GM23338 (cell line): ENCODE data around the gene PITPNC1. TPM values are rescaled to one million over a fixed set of nuclear protein-coding genes. Genes with fewer than 3 reads are reported as not detected.

ENCODE experiments used
- ATAC-seq: fragments of 200-7000 bp; cut with Tn5 transposase; 3 replicates; pipeline ENCODE4 v1.9.1; 2020
- DNase-seq: peaks from one replicate; pipeline ENCODE4 v3.0.0-alpha.2; 2015; ENCODE audit warnings: low spot score
- H2AFZ ChIP-seq: fragments of 200-600 bp; sonication (generic); 2 replicates; pipeline ENCODE4 v1.8.0; 2016; ENCODE audit warnings: antibody characterized with exemption, mild to moderate bottlenecking, moderate library complexity
- H3F3A ChIP-seq: fragments of 200-600 bp; sonication (generic); replicated peaks from 2 replicates; pipeline ENCODE4 v1.8.0; 2017; ENCODE audit warnings: antibody characterized with exemption, mixed run types, low read depth
- H3K27ac ChIP-seq: fragments of 200-600 bp; sonication (generic); 2 replicates; pipeline ENCODE4 v1.6.1; 2016; ENCODE audit warnings: low read depth
- H3K27me3 ChIP-seq: fragments of 200-600 bp; sonication (generic); 2 replicates; pipeline ENCODE4 v1.8.0; 2016; ENCODE audit warnings: mild to moderate bottlenecking, mixed run types, moderate library complexity; ENCODE audit not compliant: insufficient read depth
- H3K36me3 ChIP-seq: fragments of 200-600 bp; sonication (generic); 2 replicates; pipeline ENCODE4 v1.8.0; 2016; ENCODE audit warnings: mild to moderate bottlenecking; ENCODE audit not compliant: insufficient read depth
- H3K4me1 ChIP-seq: fragments of 200-600 bp; sonication (generic); 2 replicates; pipeline ENCODE4 v1.8.0; 2016; ENCODE audit warnings: mild to moderate bottlenecking, moderate library complexity; ENCODE audit not compliant: insufficient read depth
- H3K4me2 ChIP-seq: fragments of 200-600 bp; sonication (generic); 2 replicates; pipeline ENCODE4 v1.7.1; 2017; ENCODE audit warnings: mixed run types
- H3K4me3 ChIP-seq: fragments of 200-600 bp; sonication (generic); 2 replicates; pipeline ENCODE4 v1.6.1; 2016; ENCODE audit warnings: mixed run types
- H3K79me2 ChIP-seq: fragments of 200-600 bp; sonication (generic); replicated peaks from 2 replicates; pipeline ENCODE4 v1.8.0; 2017; ENCODE audit warnings: mild to moderate bottlenecking; ENCODE audit not compliant: insufficient read depth
- H3K9me2 ChIP-seq: fragments of 200-600 bp; sonication (generic); 2 replicates; pipeline ENCODE4 v1.8.0; 2017; ENCODE audit not compliant: insufficient read depth
- H4K20me1 ChIP-seq: fragments of 200-600 bp; sonication (generic); replicated peaks from 2 replicates; pipeline ENCODE4 v1.8.0; 2017; ENCODE audit warnings: mild to moderate bottlenecking; ENCODE audit not compliant: insufficient read depth
- H3K27ac Mint-ChIP-seq: 2 replicates; pipeline ENCODE4 v1.8.0; 2020; ENCODE audit warnings: inconsistent platforms, mild to moderate bottlenecking, moderate library complexity, mixed read lengths
- H3K27me3 Mint-ChIP-seq: 3 replicates; pipeline ENCODE4 v1.8.0; 2022; ENCODE audit warnings: low read depth, mild to moderate bottlenecking, moderate library complexity, mixed read lengths, inconsistent platforms; ENCODE audit not compliant: insufficient read depth, poor library complexity
- H3K36me3 Mint-ChIP-seq: 3 replicates; pipeline ENCODE4 v1.8.0; 2021; ENCODE audit warnings: low read depth, mild to moderate bottlenecking, inconsistent platforms, moderate library complexity, mixed read lengths
- H3K4me1 Mint-ChIP-seq: 3 replicates; pipeline ENCODE4 v1.8.0; 2020; ENCODE audit warnings: mild to moderate bottlenecking, inconsistent platforms, mixed read lengths
- H3K4me3 Mint-ChIP-seq: 3 replicates; pipeline ENCODE4 v1.8.0; 2021; ENCODE audit warnings: moderate library complexity, mild to moderate bottlenecking, inconsistent platforms, mixed read lengths
- H3K9me3 Mint-ChIP-seq: 3 replicates; pipeline ENCODE4 v1.8.0; 2020; ENCODE audit warnings: moderate library complexity, mild to moderate bottlenecking, inconsistent platforms, mixed read lengths
- EZH2phosphoT487 ChIP-seq: fragments of 200-600 bp; sonication (generic); IDR thresholded peaks from one replicate; pipeline ENCODE4 v1.8.1; 2018; ENCODE audit warnings: antibody characterized with exemption; ENCODE audit not compliant: unreplicated experiment
- NANOG ChIP-seq: IDR thresholded peaks from 2 replicates; pipeline ENCODE4 v1.6.1; 2016; ENCODE audit warnings: antibody characterized with exemption, borderline replicate concordance
- POLR2AphosphoS5 ChIP-seq: IDR thresholded peaks from 2 replicates; pipeline ENCODE4 v1.6.1; 2016; ENCODE audit warnings: antibody characterized with exemption, low read depth
- STAT1 ChIP-seq: IDR thresholded peaks from one replicate; pipeline ENCODE4 v1.6.1; 2016; ENCODE audit warnings: antibody characterized with exemption; ENCODE audit not compliant: unreplicated experiment
- polyA plus RNA-seq: library from polyadenylated mRNA; unstranded; fragments of >200 nt; fragmentation: Nextera tagmentation; extraction: Ambion mirVana; gene quantifications from 2 replicates; pipeline ENCODE4 v1.2.1, GENCODE V29; 2016
- total RNA-seq: library from RNA; depleted of rRNA; stranded (reverse); fragments of >200 nt; shearing (Covaris generic); gene quantifications from 2 replicates; pipeline ENCODE4 v1.2.3, GENCODE V29; 2014
- TF ChIP-seq, protein P1 (sequence below): IDR thresholded peaks from one replicate; pipeline ENCODE4 v1.6.1; 2018; ENCODE audit warnings: antibody characterized with exemption; ENCODE audit not compliant: unreplicated experiment
- TF ChIP-seq, protein P2 (sequence below): IDR thresholded peaks from 2 replicates; pipeline ENCODE4 v1.6.1; 2016; ENCODE audit warnings: antibody characterized with exemption
- TF ChIP-seq, protein P3 (sequence below), 2 experiments: fragments of 200-600 bp in 1 of 2; sonication (generic) in 1 of 2; conservative IDR thresholded peaks; 2 replicates each; pipeline versions ENCODE4 v1.5.1 to v1.6.1; 2016 to 2017; ENCODE audit warnings: antibody characterized with exemption in 2 of 2, low read depth in 2 of 2, mild to moderate bottlenecking in 2 of 2, moderate library complexity in 1 of 2

The PITPNC1 gene
- total and polyA plus RNA-seq, 2 experiments from 2014 or later, result 23.0 to 32.6 TPM

DNA sequence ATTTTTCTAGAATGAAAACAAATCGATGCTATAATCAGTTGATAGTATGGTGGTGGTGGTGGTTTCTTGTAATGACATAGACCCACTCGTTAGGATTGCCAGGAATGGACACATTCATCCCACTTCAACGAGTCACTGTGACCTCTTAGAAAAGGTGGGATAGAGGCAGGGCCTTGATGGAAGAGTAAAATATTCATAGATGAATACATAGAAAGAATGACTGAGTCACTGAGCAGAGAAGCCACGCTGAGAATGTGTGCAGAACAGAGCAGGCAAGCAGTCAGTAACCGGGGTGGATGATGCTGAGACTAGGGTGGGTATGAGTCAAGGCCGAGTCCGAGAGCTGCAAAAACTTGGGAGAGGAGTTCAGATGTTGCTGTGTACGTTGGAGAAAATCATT lies 129.9 kb downstream of the PITPNC1 start:
- no peaks in the 10 kb centered on the region; the same call in 1 of the 2 replicates for H4K20me1 ChIP-seq
- ATAC-seq (no peak), DNase-seq (no peak)
- H3K36me3 ChIP-seq, result no peaks in the 10 kb centered on the region
- peaks cover 46% of the 10 kb centered on the region for H3K4me1 Mint-ChIP-seq
- H2AFZ ChIP-seq, result no peak overlapping the region
- H3K27me3 Mint-ChIP-seq, result peaks cover 13% of the 10 kb centered on the region
- H3K27ac Mint-ChIP-seq, result peak overlapping the region; percentile 14; the same call in 1 of the 2 replicates
- peaks cover 11% of the 10 kb centered on the region for H3K9me3 Mint-ChIP-seq
- TF ChIP-seq EZH2phosphoT487 (no peak), STAT1 (no peak), POLR2AphosphoS5 (no peak)
- TF ChIP-seq, protein P1, sequence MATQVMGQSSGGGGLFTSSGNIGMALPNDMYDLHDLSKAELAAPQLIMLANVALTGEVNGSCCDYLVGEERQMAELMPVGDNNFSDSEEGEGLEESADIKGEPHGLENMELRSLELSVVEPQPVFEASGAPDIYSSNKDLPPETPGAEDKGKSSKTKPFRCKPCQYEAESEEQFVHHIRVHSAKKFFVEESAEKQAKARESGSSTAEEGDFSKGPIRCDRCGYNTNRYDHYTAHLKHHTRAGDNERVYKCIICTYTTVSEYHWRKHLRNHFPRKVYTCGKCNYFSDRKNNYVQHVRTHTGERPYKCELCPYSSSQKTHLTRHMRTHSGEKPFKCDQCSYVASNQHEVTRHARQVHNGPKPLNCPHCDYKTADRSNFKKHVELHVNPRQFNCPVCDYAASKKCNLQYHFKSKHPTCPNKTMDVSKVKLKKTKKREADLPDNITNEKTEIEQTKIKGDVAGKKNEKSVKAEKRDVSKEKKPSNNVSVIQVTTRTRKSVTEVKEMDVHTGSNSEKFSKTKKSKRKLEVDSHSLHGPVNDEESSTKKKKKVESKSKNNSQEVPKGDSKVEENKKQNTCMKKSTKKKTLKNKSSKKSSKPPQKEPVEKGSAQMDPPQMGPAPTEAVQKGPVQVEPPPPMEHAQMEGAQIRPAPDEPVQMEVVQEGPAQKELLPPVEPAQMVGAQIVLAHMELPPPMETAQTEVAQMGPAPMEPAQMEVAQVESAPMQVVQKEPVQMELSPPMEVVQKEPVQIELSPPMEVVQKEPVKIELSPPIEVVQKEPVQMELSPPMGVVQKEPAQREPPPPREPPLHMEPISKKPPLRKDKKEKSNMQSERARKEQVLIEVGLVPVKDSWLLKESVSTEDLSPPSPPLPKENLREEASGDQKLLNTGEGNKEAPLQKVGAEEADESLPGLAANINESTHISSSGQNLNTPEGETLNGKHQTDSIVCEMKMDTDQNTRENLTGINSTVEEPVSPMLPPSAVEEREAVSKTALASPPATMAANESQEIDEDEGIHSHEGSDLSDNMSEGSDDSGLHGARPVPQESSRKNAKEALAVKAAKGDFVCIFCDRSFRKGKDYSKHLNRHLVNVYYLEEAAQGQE, result no peak
- TF ChIP-seq, protein P2, sequence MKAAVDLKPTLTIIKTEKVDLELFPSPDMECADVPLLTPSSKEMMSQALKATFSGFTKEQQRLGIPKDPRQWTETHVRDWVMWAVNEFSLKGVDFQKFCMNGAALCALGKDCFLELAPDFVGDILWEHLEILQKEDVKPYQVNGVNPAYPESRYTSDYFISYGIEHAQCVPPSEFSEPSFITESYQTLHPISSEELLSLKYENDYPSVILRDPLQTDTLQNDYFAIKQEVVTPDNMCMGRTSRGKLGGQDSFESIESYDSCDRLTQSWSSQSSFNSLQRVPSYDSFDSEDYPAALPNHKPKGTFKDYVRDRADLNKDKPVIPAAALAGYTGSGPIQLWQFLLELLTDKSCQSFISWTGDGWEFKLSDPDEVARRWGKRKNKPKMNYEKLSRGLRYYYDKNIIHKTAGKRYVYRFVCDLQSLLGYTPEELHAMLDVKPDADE, result no peak
- no peaks in the 10 kb centered on the region for H3F3A ChIP-seq
- peaks cover 4% of the 10 kb centered on the region; the same call in 1 of the 2 replicates for H3K9me2 ChIP-seq
- H3K4me3 ChIP-seq, result no peak overlapping the region
- peaks cover 15% of the 10 kb centered on the region for H3K36me3 Mint-ChIP-seq
- H3K27me3 ChIP-seq, result no peaks in the 10 kb centered on the region
- no peak overlapping the region for H3K4me3 Mint-ChIP-seq
- H3K4me1 ChIP-seq, result peaks cover 50% of the 10 kb centered on the region
- H3K27ac ChIP-seq, result no peak overlapping the region
- H3K4me2 ChIP-seq, result no peak overlapping the region
- H3K79me2 ChIP-seq, result peaks cover 95% of the 10 kb centered on the region

DNA sequence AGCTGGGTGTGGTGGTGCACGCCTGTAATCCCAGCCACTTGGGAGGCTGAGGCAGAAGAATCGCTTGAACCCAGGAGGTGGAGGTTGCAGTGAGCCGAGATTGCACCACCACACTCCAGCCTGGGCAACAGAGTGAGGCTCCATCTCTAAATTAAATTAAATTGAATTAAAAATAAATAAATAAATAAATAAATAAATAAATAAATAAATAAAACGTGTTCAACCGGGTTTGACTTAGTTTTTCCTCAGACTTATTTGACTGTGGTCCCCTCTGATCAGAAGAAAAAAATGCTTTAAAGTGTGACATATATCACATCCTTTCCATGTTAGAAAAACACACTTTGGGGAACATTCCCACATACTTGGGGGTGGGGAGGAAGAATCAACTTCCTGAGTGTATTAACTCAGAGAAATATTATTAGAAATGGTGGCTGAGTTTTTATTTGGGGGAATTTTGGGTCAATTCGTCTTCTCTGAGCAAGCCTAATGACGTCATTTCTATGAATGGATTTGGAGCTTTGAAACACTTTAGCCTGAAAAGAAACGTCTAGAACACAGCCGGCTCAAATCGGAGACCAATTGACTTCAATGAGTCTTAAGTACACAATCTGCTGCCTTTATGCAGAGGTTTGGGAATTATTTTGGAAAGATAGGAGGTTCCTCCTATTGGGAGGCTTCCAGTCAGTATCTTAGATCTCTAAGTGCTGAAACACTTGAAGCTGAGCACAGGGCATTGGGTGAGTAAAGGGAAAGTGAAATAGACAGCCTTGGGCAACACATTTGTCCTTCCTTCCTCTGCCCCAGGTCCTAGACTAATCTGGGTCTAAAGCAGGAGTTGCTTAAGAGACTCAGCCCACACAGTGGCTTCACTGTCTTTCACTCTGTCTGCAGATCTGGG lies 132.6 kb downstream of the PITPNC1 start:
- no peak overlapping the region for H3K4me3 ChIP-seq
- no peaks in the 10 kb centered on the region; the same call in 1 of the 2 replicates for H4K20me1 ChIP-seq
- no peak overlapping the region for H3K4me2 ChIP-seq
- peak overlapping the region; percentile 73 for H3K27ac ChIP-seq
- ATAC-seq (peak; percentile 26; the same call in 2 of the 3 replicates), DNase-seq (no peak)
- H3K79me2 ChIP-seq, result peaks cover 78% of the 10 kb centered on the region
- H3K4me1 ChIP-seq, result peaks cover 29% of the 10 kb centered on the region
- TF ChIP-seq NANOG, result no peak
- TF ChIP-seq, protein P3, sequence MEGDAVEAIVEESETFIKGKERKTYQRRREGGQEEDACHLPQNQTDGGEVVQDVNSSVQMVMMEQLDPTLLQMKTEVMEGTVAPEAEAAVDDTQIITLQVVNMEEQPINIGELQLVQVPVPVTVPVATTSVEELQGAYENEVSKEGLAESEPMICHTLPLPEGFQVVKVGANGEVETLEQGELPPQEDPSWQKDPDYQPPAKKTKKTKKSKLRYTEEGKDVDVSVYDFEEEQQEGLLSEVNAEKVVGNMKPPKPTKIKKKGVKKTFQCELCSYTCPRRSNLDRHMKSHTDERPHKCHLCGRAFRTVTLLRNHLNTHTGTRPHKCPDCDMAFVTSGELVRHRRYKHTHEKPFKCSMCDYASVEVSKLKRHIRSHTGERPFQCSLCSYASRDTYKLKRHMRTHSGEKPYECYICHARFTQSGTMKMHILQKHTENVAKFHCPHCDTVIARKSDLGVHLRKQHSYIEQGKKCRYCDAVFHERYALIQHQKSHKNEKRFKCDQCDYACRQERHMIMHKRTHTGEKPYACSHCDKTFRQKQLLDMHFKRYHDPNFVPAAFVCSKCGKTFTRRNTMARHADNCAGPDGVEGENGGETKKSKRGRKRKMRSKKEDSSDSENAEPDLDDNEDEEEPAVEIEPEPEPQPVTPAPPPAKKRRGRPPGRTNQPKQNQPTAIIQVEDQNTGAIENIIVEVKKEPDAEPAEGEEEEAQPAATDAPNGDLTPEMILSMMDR (conservative IDR thresholded peaks at IDR 0.05; ENCODE audit: low read depth in 2 of 2), result no peak
- no peaks in the 10 kb centered on the region for H3F3A ChIP-seq
- peak overlapping the region; percentile 63; the same call in 1 of the 2 replicates for H3K27ac Mint-ChIP-seq
- no peaks in the 10 kb centered on the region for H3K27me3 ChIP-seq
- no peak overlapping the region for H3K4me3 Mint-ChIP-seq
- no peak overlapping the region for H2AFZ ChIP-seq
- peaks cover 14% of the 10 kb centered on the region for H3K27me3 Mint-ChIP-seq
- peaks cover 4% of the 10 kb centered on the region; the same call in 1 of the 2 replicates for H3K9me2 ChIP-seq
- H3K36me3 ChIP-seq, result no peaks in the 10 kb centered on the region
- peaks cover 11% of the 10 kb centered on the region for H3K9me3 Mint-ChIP-seq
- H3K4me1 Mint-ChIP-seq, result peaks cover 30% of the 10 kb centered on the region
- H3K36me3 Mint-ChIP-seq, result peaks cover 15% of the 10 kb centered on the region
